ENCODE data around the gene CSPG4.

- TF ChIP-seq CTCF (IDR thresholded peaks at IDR 0.05; ENCODE audit: low read depth, low read length, poor library complexity, severe bottlenecking) (no peak), EZH2phosphoT487 (IDR thresholded peaks at IDR 0.05; ENCODE audit: borderline replicate concordance, low read length) (no peak)
Observed at GRCh38 chr15:75723847-75724660, 11.4 kb upstream of the CSPG4 start.
